Activated T-cell treated with anti-CD3 and anti-CD28 coated beads, Interleukin-2, amount 50 U/mL, for 72 hours (primary cell): ENCODE data around the gene FER. TPM values are rescaled to one million over a fixed set of nuclear protein-coding genes. Genes with fewer than 3 reads are reported as not detected.
"Not testable (repeated sequence)": the region's sequence is repeated elsewhere in the genome, so short reads cannot be mapped to it uniquely, and the experiment has no call there.

Experiments used
- ATAC-seq, 2 donors: fragments of 150-1000 bp; cut with Tn5 transposase; replicated peaks in 1 of 2; 2 replicates each; pipeline ENCODE4 v1.10.0; 2021; ENCODE audit warnings: moderate library complexity in 2 of 2, mild to moderate bottlenecking in 1 of 2
- DNase-seq, 2 donors: peaks; one replicate each; pipeline ENCODE4 v3.0.0; 2021 to 2022; ENCODE audit warnings: mixed read lengths in 1 of 2
- H3K27ac Mint-ChIP-seq: one replicate; pipeline ENCODE4 v1.8.0; 2022; ENCODE audit warnings: mild to moderate bottlenecking, moderate library complexity, mixed read lengths
- H3K27me3 Mint-ChIP-seq: one replicate; pipeline ENCODE4 v1.8.0; 2022; ENCODE audit warnings: low read depth, mixed read lengths
- H3K36me3 Mint-ChIP-seq, 2 donors: one replicate each; pipeline ENCODE4 v1.8.0; 2022; ENCODE audit warnings: mixed read lengths in 2 of 2, mild to moderate bottlenecking in 1 of 2; ENCODE audit not compliant: insufficient read depth in 2 of 2
- H3K4me1 Mint-ChIP-seq: one replicate; pipeline ENCODE4 v1.8.0; 2022; ENCODE audit warnings: low read depth, mixed read lengths
- H3K4me3 Mint-ChIP-seq, 2 donors: one replicate each; pipeline ENCODE4 v1.8.0; 2022; ENCODE audit warnings: mild to moderate bottlenecking in 2 of 2, mixed read lengths in 2 of 2, moderate library complexity in 2 of 2
- H3K9me3 Mint-ChIP-seq, 2 donors: one replicate each; pipeline ENCODE4 v1.8.0; 2022; ENCODE audit warnings: mixed read lengths in 2 of 2
- total RNA-seq, 2 donors: library from RNA; stranded (reverse); gene quantifications; one replicate each; pipeline ENCODE4 v1.2.3, GENCODE V29; 2022

Gene FER
- total RNA-seq, 2 donors from 2014 or later, result 12.8 to 15.5 TPM

DNA sequence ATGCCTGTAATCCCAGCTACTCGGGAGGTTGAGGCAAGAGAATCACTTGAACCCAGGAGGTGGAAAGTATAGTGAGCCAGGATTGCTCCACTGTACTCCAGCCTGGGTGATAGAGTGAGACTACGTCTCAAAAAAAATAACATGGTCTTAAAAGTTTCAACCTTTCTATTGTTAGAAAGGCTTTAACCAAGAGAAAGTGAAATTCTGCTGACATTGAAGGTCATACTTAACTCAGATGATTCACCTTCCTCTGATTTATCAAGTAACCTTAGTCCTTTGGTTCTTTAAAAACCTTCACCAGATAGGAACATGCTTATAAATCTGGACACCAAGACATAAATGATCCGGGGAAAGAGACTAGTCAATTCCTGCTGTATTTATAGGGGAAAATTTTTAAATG, 73.3 kb downstream of the FER start:
- Mint-ChIP-seq H3K4me1 (peaks cover 9% of the 10 kb centered on the region), H3K27me3 (no peaks in the 10 kb centered on the region), H3K9me3 (no peaks in the 10 kb centered on the region), H3K4me3 (no peak overlapping the region), H3K36me3 (peaks cover 0 to 2% of the 10 kb centered on the region in 2 donors), H3K27ac (no peak overlapping the region)
- ATAC-seq (no peak), DNase-seq (no peak)

DNA sequence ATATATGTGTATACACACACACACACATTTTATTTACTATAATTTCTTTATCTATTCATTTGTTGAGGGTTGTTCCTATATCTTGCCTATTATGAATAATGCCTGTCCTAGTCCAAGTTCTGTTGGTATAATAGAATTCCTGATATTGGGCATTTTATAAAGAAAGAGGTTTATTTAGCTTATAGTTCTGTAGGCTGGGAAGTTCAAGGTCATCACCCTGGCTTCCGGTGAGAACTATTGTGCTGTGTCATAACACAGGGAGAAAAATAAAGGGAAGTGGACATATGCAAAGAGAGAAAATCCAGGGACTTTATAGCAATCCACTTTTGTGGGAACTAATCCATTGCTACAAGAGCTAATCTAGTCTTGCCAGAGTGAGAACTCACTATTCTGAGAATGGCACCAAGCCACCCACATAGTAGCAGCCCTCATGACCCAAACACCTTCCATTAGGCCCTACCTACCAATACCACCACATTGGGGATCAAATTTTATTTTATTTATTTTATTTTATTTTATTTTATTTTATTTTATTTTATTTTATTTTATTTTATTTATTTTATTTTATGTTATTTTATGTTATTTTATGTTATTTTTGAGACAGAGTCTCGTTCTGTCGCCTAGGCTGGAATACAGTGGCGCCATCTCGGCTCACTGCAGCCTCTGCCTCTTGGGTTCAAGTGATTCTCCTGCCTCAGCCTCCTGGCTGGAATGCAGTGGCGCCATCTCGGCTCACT, 74.7 kb downstream of the FER start:
- DNase-seq (no peak), ATAC-seq (no peak)
- Mint-ChIP-seq H3K27ac (no peak overlapping the region), H3K36me3 (peaks cover 0 to 2% of the 10 kb centered on the region in 2 donors), H3K9me3 (no peaks in the 10 kb centered on the region), H3K27me3 (no peaks in the 10 kb centered on the region), H3K4me3 (no peak overlapping the region), H3K4me1 (peaks cover 9% of the 10 kb centered on the region)

DNA sequence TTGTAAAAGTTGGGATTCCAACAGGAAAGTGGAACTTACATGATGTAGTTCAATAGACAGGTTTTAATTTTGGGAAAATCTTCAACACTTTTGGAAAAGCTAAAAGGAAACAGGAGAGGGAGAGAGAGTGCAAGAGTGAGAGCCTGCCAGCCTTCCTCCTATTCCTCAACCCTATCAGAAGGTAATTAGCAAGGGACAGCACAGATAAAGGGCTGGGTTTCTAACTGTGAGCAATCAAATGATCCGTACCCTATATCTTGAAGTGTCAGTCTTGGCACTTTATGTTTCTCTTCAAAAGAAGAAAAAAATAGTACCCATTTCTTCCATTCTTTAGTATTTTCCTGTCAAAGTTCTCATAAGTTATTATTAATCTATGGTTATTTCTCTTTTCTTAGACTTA, 79.4 kb downstream of the FER start:
- Mint-ChIP-seq H3K4me1 (no peaks in the 10 kb centered on the region), H3K9me3 (no peaks in the 10 kb centered on the region), H3K4me3 (no peak overlapping the region), H3K27ac (no peak overlapping the region), H3K36me3 (peaks cover 0 to 2% of the 10 kb centered on the region in 2 donors), H3K27me3 (no peaks in the 10 kb centered on the region)
- ATAC-seq, result no peak
- DNase-seq, result no peak

DNA sequence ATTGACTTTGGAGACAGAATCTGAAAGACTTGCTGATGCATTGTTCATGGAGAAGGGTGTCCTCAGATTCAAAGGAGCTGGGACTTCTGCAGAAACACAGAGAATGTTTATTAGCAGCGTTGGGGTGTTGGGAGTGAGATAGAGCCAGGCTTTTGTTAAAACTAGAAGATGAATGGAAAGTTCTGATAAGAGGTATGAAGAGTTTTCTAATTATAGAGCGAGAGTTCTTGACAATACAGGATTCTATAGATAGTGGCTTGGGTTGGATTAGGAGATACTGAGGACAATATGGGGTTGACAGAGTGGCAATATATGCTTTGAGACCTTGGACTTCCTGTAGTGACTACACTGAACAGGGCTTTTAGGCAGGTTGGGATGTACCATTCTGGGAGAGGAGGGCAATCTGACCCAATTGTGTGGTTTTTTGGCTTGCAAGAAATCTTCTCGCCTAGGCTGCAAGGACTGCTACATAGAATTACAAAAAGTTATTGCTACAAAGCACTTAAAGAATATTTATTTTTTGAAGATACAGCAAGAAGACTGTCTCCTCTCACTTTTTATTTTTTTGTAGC, 83.1 kb downstream of the FER start:
- H3K4me3 Mint-ChIP-seq, result no peak overlapping the region
- no peak for ATAC-seq
- DNase-seq, result no peak
- no peaks in the 10 kb centered on the region for H3K27me3 Mint-ChIP-seq
- H3K4me1 Mint-ChIP-seq, result no peaks in the 10 kb centered on the region
- H3K27ac Mint-ChIP-seq, result no peak overlapping the region
- H3K9me3 Mint-ChIP-seq, result no peaks in the 10 kb centered on the region
- no peaks in the 10 kb centered on the region for H3K36me3 Mint-ChIP-seq

DNA sequence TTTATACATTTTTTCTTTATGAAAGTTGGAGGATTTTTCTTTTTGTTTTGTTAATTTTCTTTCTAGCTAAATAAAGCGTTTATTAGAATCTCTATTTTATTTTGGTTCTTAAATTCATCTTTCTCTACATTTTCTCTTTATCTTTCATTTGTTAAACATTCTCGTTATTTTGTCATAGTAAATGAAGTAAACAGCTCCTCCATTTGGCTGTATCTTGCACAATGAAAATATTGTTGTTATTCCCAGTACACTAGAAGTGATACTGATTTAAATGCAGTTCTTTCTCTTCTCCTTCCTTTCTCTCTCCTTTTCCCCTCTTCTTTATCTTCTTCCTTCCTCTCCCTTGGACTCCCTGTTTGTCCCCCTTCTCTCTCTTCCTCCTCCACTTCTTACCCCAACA, 88.8 kb downstream of the FER start:
- Mint-ChIP-seq H3K4me1 (no peaks in the 10 kb centered on the region), H3K27me3 (no peaks in the 10 kb centered on the region), H3K4me3 (no peak overlapping the region), H3K36me3 (peaks cover 0 to 3% of the 10 kb centered on the region in 2 donors), H3K27ac (no peak overlapping the region), H3K9me3 (peaks cover 1 to 3% of the 10 kb centered on the region in 2 donors)
- DNase-seq (no peak), ATAC-seq (no peak)

GRCh38 chr5:108842260-108842941, 94.7 kb downstream of the FER start:
- H3K27ac Mint-ChIP-seq, H3K27me3 Mint-ChIP-seq, H3K36me3 Mint-ChIP-seq, H3K4me3 Mint-ChIP-seq, ATAC-seq, H3K4me1 Mint-ChIP-seq, DNase-seq, H3K9me3 Mint-ChIP-seq: not testable (repeated sequence)

- H3K27ac Mint-ChIP-seq, H3K9me3 Mint-ChIP-seq, H3K27me3 Mint-ChIP-seq, H3K36me3 Mint-ChIP-seq, DNase-seq, ATAC-seq, H3K4me1 Mint-ChIP-seq, H3K4me3 Mint-ChIP-seq: not testable (repeated sequence)
Measured at GRCh38 chr5:108851129-108851528, 103.4 kb downstream of the FER start.

GRCh38 chr5:108857905-108858304, 110.2 kb downstream of the FER start:
- Mint-ChIP-seq H3K4me1 (peaks cover 13% of the 10 kb centered on the region), H3K4me3 (no peak overlapping the region), H3K36me3 (no peaks in the 10 kb centered on the region), H3K27me3 (no peaks in the 10 kb centered on the region), H3K27ac (peak overlapping the region; percentile 64), H3K9me3 (peaks cover 0 to 1% of the 10 kb centered on the region in 2 donors)
- DNase-seq (no peak), ATAC-seq (no peak)

DNA sequence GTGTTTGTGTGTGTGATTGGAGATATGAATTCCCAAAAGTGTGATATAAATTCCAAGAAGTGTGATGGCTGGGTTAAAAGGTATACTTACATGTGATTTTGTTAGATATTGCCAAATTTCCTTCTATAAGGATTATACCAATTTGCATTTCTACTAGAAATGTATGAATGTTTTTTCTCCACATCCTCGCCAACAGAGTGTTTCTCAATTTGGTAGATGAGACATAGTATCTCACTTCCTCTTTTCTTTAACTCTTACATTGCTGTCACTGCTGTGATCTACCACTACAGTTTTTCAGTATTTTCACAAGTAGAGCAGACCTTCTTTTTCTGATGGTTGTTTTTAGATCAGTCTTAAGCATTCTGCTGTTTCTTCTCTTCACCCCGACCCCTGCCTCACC, 111.3 kb downstream of the FER start:
- H3K27me3 Mint-ChIP-seq, result no peaks in the 10 kb centered on the region
- no peak for ATAC-seq
- H3K4me1 Mint-ChIP-seq, result peaks cover 13% of the 10 kb centered on the region
- no peaks in the 10 kb centered on the region for H3K9me3 Mint-ChIP-seq
- H3K27ac Mint-ChIP-seq, result peak overlapping the region; percentile 33
- no peak overlapping the region for H3K4me3 Mint-ChIP-seq
- no peak for DNase-seq
- no peaks in the 10 kb centered on the region for H3K36me3 Mint-ChIP-seq

DNA sequence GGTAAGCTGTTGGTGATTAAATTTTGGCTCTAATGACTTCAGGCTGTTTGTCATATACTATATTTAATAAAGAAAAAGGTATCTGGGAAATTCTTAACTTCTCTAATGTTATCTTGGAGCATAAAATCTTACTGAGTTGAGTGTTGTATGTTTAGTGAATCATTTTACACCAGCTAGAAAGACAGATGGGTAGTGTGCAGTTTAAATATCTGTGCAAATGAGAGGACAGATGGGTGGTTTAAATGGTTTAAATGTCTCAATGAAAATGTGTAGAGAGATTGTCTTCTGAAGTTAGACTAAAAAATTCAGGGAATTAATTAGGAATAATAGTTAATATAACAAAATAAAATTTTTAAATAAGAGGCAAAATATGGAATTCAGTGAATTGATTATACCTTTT, 114.5 kb downstream of the FER start:
- DNase-seq (no peak), ATAC-seq (no peak)
- H3K4me3 Mint-ChIP-seq, result no peak overlapping the region
- H3K9me3 Mint-ChIP-seq, result no peaks in the 10 kb centered on the region
- no peaks in the 10 kb centered on the region for H3K27me3 Mint-ChIP-seq
- no peak overlapping the region for H3K27ac Mint-ChIP-seq
- H3K4me1 Mint-ChIP-seq, result peaks cover 10% of the 10 kb centered on the region
- peaks cover 0 to 4% of the 10 kb centered on the region in 2 donors for H3K36me3 Mint-ChIP-seq

GRCh38 chr5:108866097-108866496, 118.4 kb downstream of the FER start:
- not testable (repeated sequence) for H3K9me3 Mint-ChIP-seq, ATAC-seq, H3K27me3 Mint-ChIP-seq, DNase-seq, H3K27ac Mint-ChIP-seq, H3K4me3 Mint-ChIP-seq, H3K4me1 Mint-ChIP-seq, H3K36me3 Mint-ChIP-seq

GRCh38 chr5:108867656-108868055, 120.0 kb downstream of the FER start:
- DNase-seq (no peak), ATAC-seq (no peak)
- Mint-ChIP-seq H3K27ac (no peak overlapping the region), H3K36me3 (peaks cover 0 to 4% of the 10 kb centered on the region in 2 donors), H3K4me1 (no peaks in the 10 kb centered on the region), H3K9me3 (no peaks in the 10 kb centered on the region), H3K27me3 (no peaks in the 10 kb centered on the region), H3K4me3 (no peak overlapping the region)

GRCh38 chr5:108869066-108869465, 121.4 kb downstream of the FER start:
- no peaks in the 10 kb centered on the region for H3K27me3 Mint-ChIP-seq
- no peak overlapping the region for H3K4me3 Mint-ChIP-seq
- no peak overlapping the region for H3K27ac Mint-ChIP-seq
- no peak for ATAC-seq
- no peaks in the 10 kb centered on the region for H3K4me1 Mint-ChIP-seq
- no peaks in the 10 kb centered on the region for H3K9me3 Mint-ChIP-seq
- peaks cover 0 to 4% of the 10 kb centered on the region in 2 donors for H3K36me3 Mint-ChIP-seq
- no peak for DNase-seq
